Mesenchymal stem cell (in vitro differentiated cells and primary cell): ENCODE results near the gene INSYN2B.

Source experiments
- DNase-seq: peaks from one replicate; pipeline ENCODE4 v3.0.0-alpha.2; 2013
- H2AFZ ChIP-seq: one replicate; pipeline ENCODE4 v1.6.1; 2013; ENCODE audit warnings: low read depth, mild to moderate bottlenecking, control low read depth, inconsistent platforms, low read length, moderate library complexity
- H2AK5ac ChIP-seq: 2 replicates; pipeline ENCODE4 v1.6.1; 2013; ENCODE audit warnings: low read length, moderate library complexity, mild to moderate bottlenecking, inconsistent platforms; ENCODE audit not compliant: severe bottlenecking
- H2BK120ac ChIP-seq: one replicate; pipeline ENCODE4 v1.6.1; 2013; ENCODE audit warnings: low read depth, mild to moderate bottlenecking, inconsistent platforms, low read length, moderate library complexity
- H2BK12ac ChIP-seq, 2 experiments: one replicate each; pipeline ENCODE4 v1.6.1; 2013; ENCODE audit warnings: inconsistent platforms in 2 of 2, low read length in 2 of 2, mild to moderate bottlenecking in 2 of 2, moderate library complexity in 2 of 2, control low read depth in 1 of 2
- H2BK15ac ChIP-seq: one replicate; pipeline ENCODE4 v1.6.1; 2013; ENCODE audit warnings: mild to moderate bottlenecking, low read depth, inconsistent platforms; ENCODE audit not compliant: poor library complexity, severe bottlenecking
- H2BK5ac ChIP-seq: 2 replicates; pipeline ENCODE4 v1.6.1; 2013; ENCODE audit warnings: low read depth, mild to moderate bottlenecking, low read length, control low read depth, inconsistent platforms; ENCODE audit not compliant: poor library complexity, severe bottlenecking
- H3K14ac ChIP-seq, 2 experiments: one replicate each; pipeline ENCODE4 v1.6.1; 2013; ENCODE audit warnings: inconsistent platforms in 2 of 2, low read length in 2 of 2, control low read depth in 1 of 2, mild to moderate bottlenecking in 1 of 2, moderate library complexity in 1 of 2
- H3K18ac ChIP-seq, 2 experiments: one replicate each; pipeline ENCODE4 v1.6.1; 2013; ENCODE audit warnings: inconsistent platforms in 2 of 2, low read length in 2 of 2, control low read depth in 1 of 2, low read depth in 1 of 2, mild to moderate bottlenecking in 1 of 2
- H3K23ac ChIP-seq, 2 experiments: one replicate each; pipeline ENCODE4 v1.6.1; 2013; ENCODE audit warnings: inconsistent platforms in 2 of 2, low read length in 2 of 2, mild to moderate bottlenecking in 2 of 2, moderate library complexity in 2 of 2, control low read depth in 1 of 2
- H3K27ac ChIP-seq: 2 replicates; pipeline ENCODE4 v1.5.1; 2013; ENCODE audit warnings: mild to moderate bottlenecking, moderate library complexity, low read length, control low read depth, inconsistent platforms; ENCODE audit not compliant: poor library complexity, severe bottlenecking
- H3K27me3 ChIP-seq, 2 experiments: 2 replicates each; pipeline versions ENCODE4 v1.6.1 to v1.7.0; 2013; ENCODE audit warnings: low read length in 2 of 2, mild to moderate bottlenecking in 2 of 2, moderate library complexity in 2 of 2, control low read depth in 1 of 2, inconsistent platforms in 1 of 2; ENCODE audit not compliant: control insufficient read depth in 1 of 2, insufficient read depth in 1 of 2
- H3K36me3 ChIP-seq, 2 experiments: 2 replicates each; pipeline versions ENCODE4 v1.6.1 to v1.7.0; 2013; ENCODE audit warnings: low read length in 2 of 2, control low read depth in 1 of 2, inconsistent platforms in 1 of 2, low read depth in 1 of 2, mild to moderate bottlenecking in 1 of 2; ENCODE audit not compliant: insufficient read depth in 2 of 2, control insufficient read depth in 1 of 2
- H3K4ac ChIP-seq, 2 experiments: one replicate each; pipeline ENCODE4 v1.6.1; 2013; ENCODE audit warnings: inconsistent platforms in 2 of 2, low read length in 2 of 2, mild to moderate bottlenecking in 2 of 2, moderate library complexity in 2 of 2, control low read depth in 1 of 2, low read depth in 1 of 2
- H3K4me1 ChIP-seq: 2 replicates; pipeline ENCODE4 v1.6.1; 2013; ENCODE audit warnings: low read depth, low read length, control low read depth; ENCODE audit not compliant: control insufficient read depth, insufficient read depth
- H3K4me2 ChIP-seq: 2 replicates; pipeline ENCODE4 v1.6.1; 2013; ENCODE audit warnings: low read length, mild to moderate bottlenecking, inconsistent platforms; ENCODE audit not compliant: poor library complexity, severe bottlenecking
- H3K4me3 ChIP-seq, 2 experiments: 2 replicates each; pipeline versions ENCODE4 v1.5.1 to v1.7.0; 2013; ENCODE audit warnings: low read length in 2 of 2, mild to moderate bottlenecking in 2 of 2, control low read depth in 1 of 2, low read depth in 1 of 2; ENCODE audit not compliant: insufficient read depth in 1 of 2
- H3K79me1 ChIP-seq: replicated peaks from 2 replicates; pipeline ENCODE4 v1.6.1; 2013; ENCODE audit warnings: mild to moderate bottlenecking, control low read depth, low read length, inconsistent platforms; ENCODE audit not compliant: poor library complexity, severe bottlenecking
- H3K9ac ChIP-seq: 2 replicates; pipeline ENCODE4 v1.7.0; 2013; ENCODE audit warnings: mild to moderate bottlenecking, low read length, moderate library complexity
- H3K9me3 ChIP-seq: 2 replicates; pipeline ENCODE4 v1.7.0; 2013; ENCODE audit warnings: mild to moderate bottlenecking, low read length; ENCODE audit not compliant: control insufficient read depth
- H4K8ac ChIP-seq: one replicate; pipeline ENCODE4 v1.6.1; 2013; ENCODE audit warnings: inconsistent platforms, mild to moderate bottlenecking, low read length, moderate library complexity
- H4K91ac ChIP-seq: one replicate; pipeline ENCODE4 v1.6.1; 2013; ENCODE audit warnings: mild to moderate bottlenecking, low read length, inconsistent platforms
- WGBS: methylation state at CpG from one replicate; pipeline ENCODE4 v1.1.7; 2013; ENCODE audit warnings: mixed read lengths; 5-methylcytosine and 5-hydroxymethylcytosine counted together

Gene INSYN2B

GRCh38 chr5:169997798-169998197 is 17.5 kb upstream of the INSYN2B start:
- Histone ChIP-seq H3K36me3 (no peaks in the 10 kb centered on the region), H3K4me1 (no peaks in the 10 kb centered on the region), H3K4me3 (no peak overlapping the region), H2BK5ac (no peak overlapping the region), H3K4ac (no peak overlapping the region), H3K23ac (no peak overlapping the region), H2BK15ac (no peak overlapping the region), H3K14ac (no peak overlapping the region), H3K79me1 (no peaks in the 10 kb centered on the region), H2BK120ac (no peak overlapping the region), H3K9ac (no peak overlapping the region), H2AFZ (no peak overlapping the region), H2BK12ac (no peak overlapping the region), H3K27ac (no peak overlapping the region), H3K4me2 (no peak overlapping the region), H4K91ac (no peak overlapping the region), H3K9me3 (no peaks in the 10 kb centered on the region), H2AK5ac (no peak overlapping the region), H3K27me3 (peaks cover 0 to 14% of the 10 kb centered on the region in 2 experiments), H3K18ac (no peak overlapping the region), H4K8ac (no peak overlapping the region)
- 54% methylated on average over 3 of the region's 3 CpGs for WGBS
- peak; percentile 56 for DNase-seq

- Histone ChIP-seq H2BK15ac (no peak overlapping the region), H3K4ac (no peak overlapping the region), H3K14ac (no peak overlapping the region)
Observed at GRCh38 chr5:169993485-169993790, 13.1 kb upstream of the INSYN2B start.

GRCh38 chr5:169992789-169993484 is 12.6 kb upstream of the INSYN2B start:
- Histone ChIP-seq H3K9ac (no peak overlapping the region), H3K14ac (no peak overlapping the region), H3K4me1 (no peaks in the 10 kb centered on the region), H3K4me2 (no peak overlapping the region), H3K4me3 (no peak overlapping the region), H2BK5ac (no peak overlapping the region), H4K91ac (no peak overlapping the region), H3K79me1 (no peaks in the 10 kb centered on the region), H2BK120ac (no peak overlapping the region), H3K27me3 (peaks cover 0 to 17% of the 10 kb centered on the region in 2 experiments), H2AFZ (no peak overlapping the region), H3K23ac (no peak overlapping the region), H2BK12ac (no peak overlapping the region), H3K27ac (no peak overlapping the region), H3K4ac (no peak overlapping the region), H4K8ac (no peak overlapping the region), H3K18ac (no peak overlapping the region), H3K36me3 (no peaks in the 10 kb centered on the region), H2BK15ac (no peak overlapping the region), H2AK5ac (no peak overlapping the region), H3K9me3 (no peaks in the 10 kb centered on the region)
- 100% methylated on average over 2 of the region's 2 CpGs for WGBS
- no peak for DNase-seq

More at GRCh38 chr5:169993485-169993790, 13.1 kb upstream of the INSYN2B start:
- Histone ChIP-seq H2BK12ac (no peak overlapping the region), H3K27me3 (peaks cover 0 to 17% of the 10 kb centered on the region in 2 experiments), H3K36me3 (no peaks in the 10 kb centered on the region), H3K4me2 (no peak overlapping the region), H3K79me1 (no peaks in the 10 kb centered on the region), H3K9ac (no peak overlapping the region), H4K8ac (no peak overlapping the region), H3K9me3 (no peaks in the 10 kb centered on the region), H2AK5ac (no peak overlapping the region), H3K18ac (no peak overlapping the region), H2BK5ac (no peak overlapping the region), H2AFZ (no peak overlapping the region), H3K4me3 (no peak overlapping the region), H4K91ac (no peak overlapping the region), H2BK120ac (no peak overlapping the region), H3K23ac (no peak overlapping the region), H3K27ac (no peak overlapping the region), H3K4me1 (no peaks in the 10 kb centered on the region)
- 86% methylated on average over 2 of the region's 2 CpGs for WGBS
- DNase-seq, result no peak

GRCh38 chr5:169991115-169991869 is 11.0 kb upstream of the INSYN2B start:
- H3K4ac ChIP-seq, result no peak overlapping the region
- WGBS, result 97% methylated on average over 8 of the region's 8 CpGs
- H2BK5ac ChIP-seq, result no peak overlapping the region
- no peaks in the 10 kb centered on the region for H3K79me1 ChIP-seq
- no peak overlapping the region for H3K23ac ChIP-seq
- no peak overlapping the region for H3K27ac ChIP-seq
- no peak overlapping the region for H2AK5ac ChIP-seq
- no peak overlapping the region for H2BK120ac ChIP-seq
- no peak overlapping the region for H2BK12ac ChIP-seq
- H3K9ac ChIP-seq, result no peak overlapping the region
- no peak for DNase-seq
- no peak overlapping the region for H3K4me3 ChIP-seq
- H3K27me3 ChIP-seq, result peaks cover 0 to 17% of the 10 kb centered on the region in 2 experiments
- H3K36me3 ChIP-seq, result no peaks in the 10 kb centered on the region
- H2BK15ac ChIP-seq, result no peak overlapping the region
- no peak overlapping the region for H4K91ac ChIP-seq
- H3K18ac ChIP-seq, result no peak overlapping the region
- no peaks in the 10 kb centered on the region for H3K9me3 ChIP-seq
- H3K14ac ChIP-seq, result peak overlapping the region in 1 of 2 experiments; percentile 63
- no peaks in the 10 kb centered on the region for H3K4me1 ChIP-seq
- no peak overlapping the region for H4K8ac ChIP-seq
- no peak overlapping the region for H3K4me2 ChIP-seq
- no peak overlapping the region for H2AFZ ChIP-seq
